Stimulated activated naive B cell treated with anti-CD40 and anti-IgM and Interleukin-4, amounts not matched to agents 10 μg/mL and 1 μg/mL and 100 μg/mL, for 72 hours (primary cell): ENCODE data around the gene CTNNA1.
"Not testable (repeated sequence)": the region's sequence is repeated elsewhere in the genome, so short reads cannot be mapped to it uniquely, and the experiment has no call there.

Source experiments
- ATAC-seq, 2 donors: fragments of 150-1000 bp; cut with Tn5 transposase; replicated peaks; 2 replicates each; pipeline ENCODE4 v1.10.0; 2021; ENCODE audit warnings: moderate library complexity in 1 of 2
- DNase-seq: peaks from one replicate; pipeline ENCODE4 v3.0.0; 2021
- H3K27ac Mint-ChIP-seq: one replicate; pipeline ENCODE4 v1.8.0; 2022; ENCODE audit warnings: mild to moderate bottlenecking, mixed read lengths
- H3K27me3 Mint-ChIP-seq, 2 donors: one replicate each; pipeline ENCODE4 v1.8.0; 2022; ENCODE audit warnings: mixed read lengths in 2 of 2
- H3K36me3 Mint-ChIP-seq, 2 donors: one replicate each; pipeline ENCODE4 v1.8.0; 2022; ENCODE audit warnings: mixed read lengths in 2 of 2, mild to moderate bottlenecking in 1 of 2
- H3K4me1 Mint-ChIP-seq, 2 donors: one replicate each; pipeline ENCODE4 v1.8.0; 2022; ENCODE audit warnings: mixed read lengths in 2 of 2, mild to moderate bottlenecking in 1 of 2
- H3K4me3 Mint-ChIP-seq, 2 donors: one replicate each; pipeline ENCODE4 v1.8.0; 2022; ENCODE audit warnings: mild to moderate bottlenecking in 2 of 2, mixed read lengths in 2 of 2, moderate library complexity in 1 of 2
- H3K9me3 Mint-ChIP-seq, 2 donors: one replicate each; pipeline ENCODE4 v1.8.0; 2022; ENCODE audit warnings: mixed read lengths in 2 of 2, mild to moderate bottlenecking in 1 of 2

CTNNA1 gene

DNA sequence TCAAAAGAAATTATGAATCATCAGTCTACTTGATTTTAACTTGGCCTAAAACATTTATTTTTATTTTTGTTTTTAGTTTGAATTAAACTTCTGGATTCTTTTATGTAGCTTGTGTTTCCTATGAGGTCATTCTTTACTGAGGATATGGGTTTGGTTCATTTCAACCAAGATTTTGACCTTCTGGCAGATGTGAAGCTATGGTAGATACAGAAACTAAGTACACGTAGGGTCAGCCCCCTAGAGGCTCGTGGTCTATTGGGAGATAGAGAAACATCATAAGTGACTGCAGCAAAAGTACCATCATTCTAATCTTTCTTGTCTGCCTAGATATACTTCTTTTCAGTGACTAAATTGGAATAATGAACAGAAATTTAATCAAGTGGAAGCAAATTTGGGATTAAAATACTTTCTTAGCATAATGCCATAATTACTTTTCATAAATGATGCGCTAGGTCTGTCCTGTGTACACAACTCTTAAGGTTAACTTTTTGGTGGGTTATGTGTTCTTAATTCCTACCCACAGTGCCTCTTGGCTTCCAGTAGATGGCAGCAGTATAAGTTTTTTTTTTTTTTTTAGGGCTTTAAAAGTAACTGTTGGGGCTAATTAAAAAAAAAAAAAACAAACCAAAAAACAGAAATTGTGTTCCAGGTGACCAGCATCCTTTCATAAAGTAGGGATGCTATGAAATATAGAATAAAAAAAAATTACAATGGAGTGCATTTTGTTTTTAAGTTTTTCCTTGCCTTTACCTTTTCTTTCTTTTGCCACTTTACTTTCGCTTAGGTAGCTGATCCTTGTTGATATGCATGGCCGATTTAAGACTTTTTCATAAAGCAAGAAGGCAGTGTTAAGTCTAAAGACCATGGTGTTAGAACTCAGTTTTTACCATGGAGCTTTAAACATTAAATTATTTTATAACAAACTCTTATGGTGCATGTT lies 72.0 kb downstream of the CTNNA1 start:
- DNase-seq (no peak), ATAC-seq (peak; percentile 96)
- Mint-ChIP-seq H3K27ac (no peak overlapping the region), H3K4me3 (no peak overlapping the region), H3K9me3 (no peaks in the 10 kb centered on the region), H3K4me1 (peaks cover 6 to 7% of the 10 kb centered on the region in 2 donors), H3K27me3 (no peaks in the 10 kb centered on the region), H3K36me3 (peaks cover 24 to 41% of the 10 kb centered on the region in 2 donors)

DNA sequence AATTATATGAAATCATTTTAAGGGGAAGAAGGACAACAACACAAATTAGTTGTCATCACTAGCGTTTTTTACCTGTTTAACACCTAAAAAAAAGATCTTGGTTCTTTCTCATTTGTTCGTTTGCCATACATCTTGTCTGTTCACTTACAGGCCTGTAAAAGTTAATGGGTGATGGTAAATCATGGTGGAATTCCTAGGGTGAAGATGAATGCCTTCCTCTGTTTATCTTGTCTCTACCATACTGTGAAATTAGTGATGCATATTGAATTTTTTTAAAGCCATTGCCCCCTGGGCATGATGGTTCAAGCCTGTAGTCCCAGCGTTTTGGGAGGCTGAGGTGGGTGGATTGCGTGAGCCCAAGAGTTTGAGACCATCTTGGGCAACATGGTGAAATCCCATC lies 75.3 kb downstream of the CTNNA1 start:
- ATAC-seq (no peak), DNase-seq (no peak)
- Mint-ChIP-seq H3K27ac (no peak overlapping the region), H3K27me3 (no peaks in the 10 kb centered on the region), H3K36me3 (peaks cover 29 to 47% of the 10 kb centered on the region in 2 donors), H3K4me1 (peaks cover 16 to 24% of the 10 kb centered on the region in 2 donors), H3K9me3 (no peaks in the 10 kb centered on the region), H3K4me3 (no peak overlapping the region)

DNA sequence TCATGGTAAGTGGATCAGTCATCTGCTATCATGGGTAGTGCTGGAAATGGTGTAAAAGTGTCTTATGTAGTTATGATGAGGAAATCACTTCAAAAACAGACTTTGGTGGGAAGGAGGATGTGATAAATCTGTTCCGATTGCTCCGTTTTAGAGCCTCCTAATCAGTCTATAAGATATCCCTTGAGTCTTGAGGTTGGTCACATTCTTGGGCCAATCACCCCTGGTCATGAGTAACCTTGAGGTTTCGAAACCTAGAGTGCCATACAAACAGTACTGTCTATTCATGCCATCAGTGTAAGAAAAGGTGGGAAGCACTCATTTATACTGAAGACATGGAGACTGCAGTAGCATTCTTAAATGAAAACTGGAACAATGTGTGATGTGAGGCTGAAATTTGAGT lies 76.1 kb downstream of the CTNNA1 start:
- Mint-ChIP-seq H3K9me3 (no peaks in the 10 kb centered on the region), H3K27ac (no peak overlapping the region), H3K4me1 (peaks cover 13 to 24% of the 10 kb centered on the region in 2 donors), H3K27me3 (no peaks in the 10 kb centered on the region), H3K4me3 (no peak overlapping the region), H3K36me3 (peaks cover 31 to 45% of the 10 kb centered on the region in 2 donors)
- ATAC-seq: no peak
- no peak for DNase-seq

DNA sequence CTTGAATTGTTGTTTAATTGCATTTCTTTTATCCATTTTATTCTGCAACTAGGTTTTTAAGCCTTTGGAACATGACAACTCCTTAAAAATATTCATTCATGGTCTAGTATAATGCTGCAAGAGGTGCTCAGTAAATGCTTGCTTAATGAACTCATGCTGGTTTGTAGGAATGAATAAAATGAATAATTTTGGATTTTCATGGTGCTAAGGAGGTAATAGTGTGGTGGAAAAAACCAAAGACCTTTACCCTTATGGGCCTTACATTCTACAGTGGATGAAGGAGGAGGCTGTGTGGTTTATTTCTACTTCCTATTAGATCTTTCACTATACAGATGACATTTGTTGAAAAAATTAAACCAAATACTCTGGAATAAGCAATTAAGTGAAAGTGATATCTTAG lies 78.5 kb downstream of the CTNNA1 start:
- Mint-ChIP-seq H3K27me3 (no peaks in the 10 kb centered on the region), H3K36me3 (peaks cover 27 to 49% of the 10 kb centered on the region in 2 donors)
- peak in 1 of 2 donors; percentile 27 for ATAC-seq

DNA sequence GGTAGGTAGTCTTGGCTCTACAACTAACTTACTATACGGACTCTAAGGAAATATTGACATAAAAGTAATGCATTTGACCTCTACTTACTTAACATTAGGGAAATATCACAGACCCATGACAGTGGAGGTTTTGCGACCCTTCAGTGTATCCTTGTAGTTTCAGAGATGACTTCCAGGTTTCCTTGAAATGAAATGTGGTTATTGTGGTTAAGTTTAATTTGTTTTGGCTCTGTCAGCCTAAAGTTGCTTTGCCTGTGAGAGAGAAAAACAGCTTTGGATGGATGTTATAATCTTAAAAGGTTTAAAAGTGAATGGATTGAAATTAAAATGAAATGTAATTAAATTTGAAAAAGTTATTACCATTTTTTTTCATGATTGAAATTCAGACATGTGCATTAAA lies 79.0 kb downstream of the CTNNA1 start:
- H3K27me3 Mint-ChIP-seq: no peaks in the 10 kb centered on the region
- H3K36me3 Mint-ChIP-seq: peaks cover 26 to 51% of the 10 kb centered on the region in 2 donors
- no peak for ATAC-seq
- no peak overlapping the region for H3K27ac Mint-ChIP-seq
- no peaks in the 10 kb centered on the region for H3K9me3 Mint-ChIP-seq
- DNase-seq: no peak
- H3K4me1 Mint-ChIP-seq: peaks cover 16 to 24% of the 10 kb centered on the region in 2 donors
- H3K4me3 Mint-ChIP-seq: no peak overlapping the region

More for the DNA sequence above, 78.5 kb downstream of the CTNNA1 start:
- Mint-ChIP-seq H3K4me3 (no peak overlapping the region), H3K9me3 (no peaks in the 10 kb centered on the region), H3K27ac (no peak overlapping the region), H3K4me1 (peaks cover 16 to 24% of the 10 kb centered on the region in 2 donors)
- no peak for DNase-seq

DNA sequence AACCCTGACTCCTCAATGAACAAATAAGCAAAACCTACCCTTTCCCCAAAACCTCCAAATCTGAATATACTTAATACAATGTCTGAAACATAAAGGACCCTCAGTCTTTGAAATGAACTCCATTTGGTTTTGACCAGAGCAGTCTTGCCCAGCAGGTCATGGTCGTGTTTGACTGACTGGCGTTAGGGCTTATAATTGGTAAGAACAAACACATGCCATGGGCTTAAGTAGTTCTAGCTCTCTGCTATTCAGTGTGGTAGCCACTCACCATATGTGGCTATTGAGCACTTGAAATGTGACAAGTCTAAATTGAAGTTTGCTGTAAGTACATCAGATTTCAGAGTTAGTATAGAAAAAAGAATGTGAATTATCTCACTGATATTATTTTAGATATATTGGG lies 79.9 kb downstream of the CTNNA1 start:
- Mint-ChIP-seq H3K9me3 (peaks cover 0 to 4% of the 10 kb centered on the region in 2 donors), H3K27ac (no peak overlapping the region), H3K4me3 (no peak overlapping the region), H3K4me1 (peaks cover 18 to 24% of the 10 kb centered on the region in 2 donors), H3K36me3 (peaks cover 23 to 47% of the 10 kb centered on the region in 2 donors), H3K27me3 (no peaks in the 10 kb centered on the region)
- no peak for ATAC-seq
- DNase-seq: no peak

DNA sequence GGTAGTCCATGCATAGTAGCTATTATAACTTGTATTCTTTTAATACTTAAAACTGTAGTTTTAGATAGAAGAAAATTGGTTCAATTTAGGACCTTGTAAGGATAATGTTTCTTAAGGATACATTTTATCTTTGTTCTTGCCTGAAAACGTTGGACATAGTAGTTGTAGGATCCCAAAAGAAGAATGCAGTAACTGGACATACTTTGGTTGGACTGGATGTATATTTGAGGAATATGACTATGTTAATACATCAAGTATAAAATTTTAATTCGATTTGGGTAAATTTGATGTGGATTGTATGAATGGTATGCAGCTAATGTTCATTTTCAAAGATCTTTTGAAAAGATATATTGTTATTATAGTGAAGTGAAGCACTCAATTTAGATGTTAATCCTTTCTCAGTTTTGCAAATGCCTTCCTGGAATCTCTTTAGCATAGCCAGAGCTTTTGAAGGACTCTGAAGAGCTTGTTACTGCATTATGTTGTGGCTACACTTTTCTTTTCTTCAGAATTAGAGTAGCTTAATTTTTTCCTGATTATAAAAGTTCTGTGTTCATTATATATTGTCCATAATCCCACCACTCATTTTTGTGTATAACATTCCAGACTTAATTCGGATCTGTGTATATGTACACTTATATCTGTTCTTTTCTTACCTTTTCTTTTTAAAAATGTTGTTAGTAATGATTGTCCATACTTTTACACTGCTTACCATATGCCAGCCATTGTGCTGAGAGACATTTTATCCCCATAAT lies 80.7 kb downstream of the CTNNA1 start:
- Mint-ChIP-seq H3K27ac (no peak overlapping the region), H3K4me1 (peaks cover 18 to 25% of the 10 kb centered on the region in 2 donors), H3K9me3 (peaks cover 0 to 4% of the 10 kb centered on the region in 2 donors), H3K4me3 (no peak overlapping the region), H3K27me3 (no peaks in the 10 kb centered on the region), H3K36me3 (peaks cover 19 to 40% of the 10 kb centered on the region in 2 donors)
- DNase-seq: no peak
- ATAC-seq: no peak

DNA sequence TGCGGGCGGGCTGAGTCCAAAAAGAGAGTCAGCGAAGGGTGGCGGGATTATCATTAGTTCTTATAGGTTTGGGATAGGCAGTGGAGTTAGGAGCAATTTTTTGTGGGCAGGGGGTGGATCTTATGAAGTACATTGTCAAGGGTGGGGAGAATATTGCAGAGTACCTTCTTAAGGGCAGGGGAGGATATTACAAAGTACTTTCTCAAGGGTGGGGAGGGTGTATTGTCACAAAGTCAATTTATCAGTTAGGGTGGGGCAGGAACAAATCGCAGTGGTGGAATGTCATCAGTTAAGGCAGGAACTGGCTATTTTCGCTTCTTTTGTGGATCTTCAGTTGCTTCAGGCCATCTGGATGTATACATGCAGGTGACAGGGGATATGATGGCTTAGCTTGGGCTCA lies 81.6 kb downstream of the CTNNA1 start:
- H3K4me3 Mint-ChIP-seq: not testable (repeated sequence)

DNA sequence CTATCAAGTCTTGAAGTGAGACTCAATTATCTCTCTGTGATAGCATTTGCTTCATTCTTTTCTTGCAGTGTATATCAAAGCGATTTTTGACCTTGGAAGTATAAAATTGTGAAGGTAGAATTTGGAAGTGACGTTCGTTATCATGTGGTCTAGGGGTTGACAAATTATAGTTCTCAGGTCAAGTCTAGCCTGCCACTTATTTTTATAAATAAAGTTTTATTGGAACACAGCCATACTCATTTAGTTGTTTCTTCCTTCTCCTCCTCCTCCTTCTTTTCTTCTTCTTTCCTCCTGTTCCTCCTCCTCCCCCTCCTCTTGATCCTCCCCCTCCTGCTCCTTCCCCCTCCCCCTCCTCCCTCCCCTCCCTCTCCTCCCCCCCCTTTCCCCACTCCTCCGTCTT lies 83.9 kb downstream of the CTNNA1 start:
- H3K36me3 Mint-ChIP-seq: peaks cover 9 to 30% of the 10 kb centered on the region in 2 donors
- no peak overlapping the region for H3K4me3 Mint-ChIP-seq
- peaks cover 16 to 22% of the 10 kb centered on the region in 2 donors for H3K4me1 Mint-ChIP-seq
- no peak for ATAC-seq
- peaks cover 0 to 4% of the 10 kb centered on the region in 2 donors for H3K9me3 Mint-ChIP-seq
- no peaks in the 10 kb centered on the region for H3K27me3 Mint-ChIP-seq
- no peak overlapping the region for H3K27ac Mint-ChIP-seq
- DNase-seq: no peak

More for the DNA sequence above, 81.6 kb downstream of the CTNNA1 start:
- Mint-ChIP-seq H3K4me1 (peaks cover 23 to 34% of the 10 kb centered on the region in 2 donors), H3K36me3 (peaks cover 18 to 37% of the 10 kb centered on the region in 2 donors)
- not testable (repeated sequence) for H3K9me3 Mint-ChIP-seq, H3K27me3 Mint-ChIP-seq, ATAC-seq, H3K27ac Mint-ChIP-seq, DNase-seq

DNA sequence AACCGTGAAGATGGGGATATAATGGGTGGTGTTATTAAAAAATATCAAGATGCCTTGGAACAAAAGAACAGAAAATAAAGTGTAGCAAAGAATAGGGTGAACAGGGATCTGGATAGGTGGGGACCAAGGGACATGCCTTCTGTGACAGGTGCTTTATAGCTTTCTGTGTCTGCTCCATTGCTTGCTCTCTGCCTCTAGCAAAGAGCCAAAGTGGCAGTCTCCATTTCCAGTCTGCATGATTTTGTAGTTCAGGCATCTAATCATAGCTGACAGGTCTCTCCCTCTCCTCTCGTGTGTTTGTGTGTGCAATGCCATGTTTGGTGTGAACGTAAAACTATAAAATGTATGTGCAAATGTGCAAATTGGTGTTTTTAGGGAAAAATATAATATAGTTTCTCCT lies 86.9 kb downstream of the CTNNA1 start:
- Mint-ChIP-seq H3K4me3 (no peak overlapping the region), H3K9me3 (peaks cover 0 to 4% of the 10 kb centered on the region in 2 donors), H3K27ac (no peak overlapping the region)

DNA sequence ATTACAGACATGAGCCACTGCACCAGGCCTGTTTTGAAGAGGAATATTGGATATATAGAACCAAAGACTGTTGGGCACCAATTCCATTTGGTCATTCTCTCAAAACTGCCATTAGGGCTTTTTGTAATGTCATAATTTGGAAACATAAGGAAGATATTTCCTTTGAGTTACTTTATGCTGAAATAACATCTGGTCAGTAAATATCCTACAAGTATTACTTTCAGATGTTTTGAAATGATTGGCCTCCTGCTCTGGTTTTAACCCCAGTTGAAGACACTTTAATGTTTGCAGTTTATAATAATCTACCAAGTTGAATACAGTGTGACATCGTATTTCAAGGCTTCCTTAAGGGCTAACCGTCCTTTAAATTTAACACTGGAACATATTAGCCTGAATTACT lies 88.3 kb downstream of the CTNNA1 start:
- no peak overlapping the region for H3K4me3 Mint-ChIP-seq
- H3K4me1 Mint-ChIP-seq: peaks cover 13 to 20% of the 10 kb centered on the region in 2 donors
- peaks cover 0 to 4% of the 10 kb centered on the region in 2 donors for H3K9me3 Mint-ChIP-seq
- no peak overlapping the region for H3K27ac Mint-ChIP-seq
- ATAC-seq (no peak), DNase-seq (no peak)
- H3K27me3 Mint-ChIP-seq: no peaks in the 10 kb centered on the region
- peaks cover 11 to 28% of the 10 kb centered on the region in 2 donors for H3K36me3 Mint-ChIP-seq

More for the DNA sequence above, 86.9 kb downstream of the CTNNA1 start:
- H3K4me1 Mint-ChIP-seq: peaks cover 15 to 25% of the 10 kb centered on the region in 2 donors
- H3K36me3 Mint-ChIP-seq: peaks cover 11 to 30% of the 10 kb centered on the region in 2 donors
- DNase-seq (no peak), ATAC-seq (no peak)
- H3K27me3 Mint-ChIP-seq: no peaks in the 10 kb centered on the region

DNA sequence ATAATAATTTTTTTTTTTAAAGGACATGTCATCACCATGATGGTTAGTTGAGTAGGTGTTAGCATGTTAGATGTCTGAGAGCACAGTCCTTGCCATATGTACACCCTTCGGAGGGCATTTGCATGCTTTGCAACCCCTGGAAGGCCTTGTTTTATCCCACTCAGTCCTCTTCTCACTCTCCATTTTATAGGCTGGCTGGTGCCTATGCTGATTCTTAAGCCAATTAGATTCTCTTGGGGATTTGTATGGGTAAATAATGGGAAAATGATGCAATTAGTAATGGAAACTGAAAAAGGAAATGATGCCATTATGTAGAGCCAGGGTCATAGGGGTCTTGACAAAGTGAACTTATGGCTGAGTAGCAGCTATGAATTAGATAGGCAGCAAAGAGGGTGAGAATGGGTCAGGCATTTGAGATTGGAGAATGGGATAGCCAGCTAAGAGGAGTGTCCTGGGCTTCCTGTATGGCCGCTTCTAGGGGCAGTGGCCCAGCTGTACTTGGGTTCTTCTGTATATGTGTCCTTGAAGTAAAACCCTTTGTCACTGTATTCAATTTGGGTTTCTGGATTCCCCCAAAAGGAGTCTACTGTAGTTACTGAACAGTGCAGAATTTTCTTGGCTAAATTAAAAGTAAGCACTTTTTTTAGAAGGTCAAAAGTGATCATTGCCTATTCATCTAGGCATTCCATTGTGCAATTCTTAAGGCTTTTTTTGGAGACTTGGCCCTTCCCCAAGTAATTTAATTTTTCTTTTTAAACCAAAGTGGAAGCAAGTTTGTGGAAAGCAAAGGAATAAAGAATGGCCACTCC lies 90.3 kb downstream of the CTNNA1 start:
- H3K36me3 Mint-ChIP-seq: peaks cover 9 to 25% of the 10 kb centered on the region in 2 donors
- ATAC-seq: no peak
- no peak overlapping the region for H3K27ac Mint-ChIP-seq
- no peak overlapping the region for H3K4me3 Mint-ChIP-seq
- DNase-seq: no peak
- H3K27me3 Mint-ChIP-seq: no peaks in the 10 kb centered on the region
- no peaks in the 10 kb centered on the region for H3K9me3 Mint-ChIP-seq
- peaks cover 18 to 38% of the 10 kb centered on the region in 2 donors for H3K4me1 Mint-ChIP-seq

DNA sequence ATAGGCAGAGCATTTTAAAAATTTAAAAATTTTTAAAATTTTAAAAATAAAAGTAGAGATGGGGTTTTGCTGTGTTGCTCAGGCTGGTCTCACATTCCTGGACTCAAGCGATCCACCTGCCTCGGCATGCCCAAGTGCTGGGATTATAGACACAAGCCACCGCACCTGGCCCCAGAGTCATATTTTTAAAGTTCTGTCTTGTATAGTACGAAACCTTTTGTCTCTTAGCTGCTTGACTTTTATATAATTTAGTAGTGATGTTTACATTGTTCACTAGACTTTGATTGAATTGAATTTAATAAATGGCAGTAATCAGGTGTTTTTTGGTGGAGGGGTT lies 90.9 kb downstream of the CTNNA1 start:
- Mint-ChIP-seq H3K4me1 (peaks cover 22 to 40% of the 10 kb centered on the region in 2 donors), H3K36me3 (peaks cover 6 to 25% of the 10 kb centered on the region in 2 donors), H3K27ac (no peak overlapping the region), H3K4me3 (no peak overlapping the region), H3K9me3 (no peaks in the 10 kb centered on the region), H3K27me3 (no peaks in the 10 kb centered on the region)
- no peak for ATAC-seq
- DNase-seq: no peak
